H9 (cell line): ENCODE results near the gene ZNF593. TPM values are rescaled to one million over a fixed set of nuclear protein-coding genes. Genes with fewer than 3 reads are reported as not detected.
A peak's percentile ranks its signal among the peaks of the same experiment; 100 is the strongest.

Source experiments
- DNase-seq: peaks from one replicate; pipeline ENCODE4 v3.0.0-alpha.2; 2017
- H2AFZ ChIP-seq: one replicate; pipeline ENCODE4 v1.6.1; 2013; ENCODE audit warnings: mild to moderate bottlenecking, low read length, control low read depth, moderate library complexity
- H2AK5ac ChIP-seq: 2 replicates; pipeline ENCODE4 v1.6.1; 2013; ENCODE audit warnings: low read length, control low read depth, mixed read lengths; ENCODE audit not compliant: insufficient read length
- H2BK120ac ChIP-seq: one replicate; pipeline ENCODE4 v1.6.1; 2013; ENCODE audit warnings: low read depth, mild to moderate bottlenecking, low read length, control low read depth, inconsistent platforms; ENCODE audit not compliant: poor library complexity, severe bottlenecking
- H2BK12ac ChIP-seq: 2 replicates; pipeline ENCODE4 v1.6.1; 2013; ENCODE audit warnings: low read length, control low read depth, mixed read lengths, low read depth; ENCODE audit not compliant: insufficient read length
- H2BK15ac ChIP-seq: 2 replicates; pipeline ENCODE4 v1.6.1; 2013; ENCODE audit warnings: low read depth, low read length, control low read depth
- H2BK20ac ChIP-seq: one replicate; pipeline ENCODE4 v1.6.1; 2013; ENCODE audit warnings: low read depth, mild to moderate bottlenecking, low read length, control low read depth, inconsistent platforms; ENCODE audit not compliant: poor library complexity, severe bottlenecking
- H2BK5ac ChIP-seq: 2 replicates; pipeline ENCODE4 v1.6.1; 2013; ENCODE audit warnings: low read length, control low read depth, mixed read lengths; ENCODE audit not compliant: insufficient read length
- H3K14ac ChIP-seq: 2 replicates; pipeline ENCODE4 v1.6.1; 2013; ENCODE audit warnings: low read length, control low read depth; ENCODE audit not compliant: insufficient read depth
- H3K18ac ChIP-seq: 2 replicates; pipeline ENCODE4 v1.6.1; 2013; ENCODE audit warnings: low read depth, mild to moderate bottlenecking, mixed read lengths, low read length, control low read depth; ENCODE audit not compliant: insufficient read length
- H3K23ac ChIP-seq: 2 replicates; pipeline ENCODE4 v1.6.1; 2013; ENCODE audit warnings: low read length, control low read depth, mixed read lengths, low read depth; ENCODE audit not compliant: insufficient read length
- H3K23me2 ChIP-seq: 2 replicates; pipeline ENCODE4 v1.6.1; 2013; ENCODE audit warnings: low read depth, mild to moderate bottlenecking, mixed read lengths, low read length, control low read depth; ENCODE audit not compliant: insufficient read length, poor library complexity, severe bottlenecking
- H3K27ac ChIP-seq: 2 replicates; pipeline ENCODE4 v1.5.1; 2013; ENCODE audit warnings: low read length, control low read depth, mixed read lengths, low read depth; ENCODE audit not compliant: insufficient read length
- H3K27me3 ChIP-seq: 2 replicates; pipeline ENCODE4 v1.6.1; 2013; ENCODE audit warnings: low read length, control low read depth, inconsistent platforms; ENCODE audit not compliant: insufficient read depth
- H3K4ac ChIP-seq: 2 replicates; pipeline ENCODE4 v1.6.1; 2013; ENCODE audit warnings: low read depth, mild to moderate bottlenecking, control low read depth, inconsistent platforms, low read length, moderate library complexity
- H3K4me1 ChIP-seq: 2 replicates; pipeline ENCODE4 v1.6.1; 2013; ENCODE audit warnings: low read length, control low read depth, inconsistent platforms; ENCODE audit not compliant: insufficient read depth
- H3K4me2 ChIP-seq: 2 replicates; pipeline ENCODE4 v1.6.1; 2013; ENCODE audit warnings: low read length, control low read depth, mixed read lengths; ENCODE audit not compliant: insufficient read length, insufficient read depth
- H3K56ac ChIP-seq: 2 replicates; pipeline ENCODE4 v1.6.1; 2013; ENCODE audit warnings: low read depth, mild to moderate bottlenecking, mixed read lengths, low read length, control low read depth; ENCODE audit not compliant: insufficient read length
- H3K79me1 ChIP-seq: 2 replicates; pipeline ENCODE4 v1.6.1; 2013; ENCODE audit warnings: low read depth, mild to moderate bottlenecking, moderate library complexity, low read length, control low read depth, inconsistent platforms; ENCODE audit not compliant: insufficient read depth, poor library complexity, severe bottlenecking
- H3K79me2 ChIP-seq: 2 replicates; pipeline ENCODE4 v1.6.1; 2013; ENCODE audit warnings: low read length, control low read depth, inconsistent platforms; ENCODE audit not compliant: insufficient read depth
- H3K9ac ChIP-seq: 2 replicates; pipeline ENCODE4 v1.6.1; 2013; ENCODE audit warnings: low read length, control low read depth, mixed read lengths; ENCODE audit not compliant: insufficient read length; ENCODE audit errors: extremely low read depth
- H3K9me3 ChIP-seq: one replicate; pipeline ENCODE4 v1.6.1; 2013; ENCODE audit warnings: low read depth, low read length, inconsistent platforms; ENCODE audit not compliant: control insufficient read depth
- H3T11ph ChIP-seq: one replicate; pipeline ENCODE4 v1.6.1; 2013; ENCODE audit warnings: mild to moderate bottlenecking, low read length, control low read depth, inconsistent platforms
- H4K20me1 ChIP-seq: one replicate; pipeline ENCODE4 v1.6.1; 2013; ENCODE audit not compliant: control insufficient read depth, insufficient read length, insufficient read depth
- H4K5ac ChIP-seq: 2 replicates; pipeline ENCODE4 v1.6.1; 2013; ENCODE audit warnings: low read depth, mild to moderate bottlenecking, mixed read lengths, low read length, control low read depth; ENCODE audit not compliant: insufficient read length
- H4K8ac ChIP-seq: replicated peaks from 2 replicates; pipeline ENCODE4 v1.6.1; 2013; ENCODE audit warnings: low read length, control low read depth, mixed read lengths, low read depth; ENCODE audit not compliant: insufficient read length
- H4K91ac ChIP-seq: 2 replicates; pipeline ENCODE4 v1.6.1; 2013; ENCODE audit warnings: low read depth, mild to moderate bottlenecking, moderate library complexity, mixed read lengths, low read length, control low read depth; ENCODE audit not compliant: insufficient read length
- H3K27ac Mint-ChIP-seq, 3 experiments: 2 replicates in 2 of 3; 3 replicates in 1 of 3; pipeline ENCODE4 v1.8.0; 2020 to 2021; ENCODE audit warnings: mixed read lengths in 3 of 3, mild to moderate bottlenecking in 1 of 3, moderate library complexity in 1 of 3
- H3K27me3 Mint-ChIP-seq: 2 replicates; pipeline ENCODE4 v1.8.0; 2021; ENCODE audit warnings: low read depth, mild to moderate bottlenecking, moderate library complexity, mixed read lengths
- H3K36me3 Mint-ChIP-seq, 3 experiments: 2 replicates in 2 of 3; 3 replicates in 1 of 3; pipeline ENCODE4 v1.8.0; 2020 to 2021; ENCODE audit warnings: low read depth in 3 of 3, mixed read lengths in 3 of 3; ENCODE audit not compliant: insufficient read depth in 1 of 3
- H3K4me1 Mint-ChIP-seq, 2 experiments: 2 replicates each; pipeline ENCODE4 v1.8.0; 2020; ENCODE audit warnings: mixed read lengths in 2 of 2
- H3K4me3 Mint-ChIP-seq, 2 experiments: 2 replicates in 1 of 2; 3 replicates in 1 of 2; pipeline ENCODE4 v1.8.0; 2020 to 2021; ENCODE audit warnings: mild to moderate bottlenecking in 2 of 2, mixed read lengths in 2 of 2, moderate library complexity in 1 of 2
- H3K9me3 Mint-ChIP-seq, 2 experiments: 2 replicates in 1 of 2; 3 replicates in 1 of 2; pipeline ENCODE4 v1.8.0; 2020; ENCODE audit warnings: mild to moderate bottlenecking in 2 of 2, mixed read lengths in 2 of 2, moderate library complexity in 1 of 2
- WGBS: extraction: QIAGEN DNeasy Blood & Tissue Kit; methylation state at CpG from one replicate; pipeline ENCODE4 v1.1.7; 2013; ENCODE audit warnings: missing lambda C conversion rate, low lambda C conversion rate, mixed read lengths; ENCODE audit not compliant: insufficient read length; ENCODE audit errors: extremely low coverage; 5-methylcytosine and 5-hydroxymethylcytosine counted together
- total RNA-seq: library from RNA; stranded (reverse); gene quantifications from 2 replicates; pipeline ENCODE4 v1.2.1, GENCODE V29; 2021
- TF ChIP-seq, protein P1 (sequence below): fragments of 200-600 bp; sonication (generic); conservative IDR thresholded peaks from 3 replicates; pipeline ENCODE4 v1.8.0; 2021; ENCODE audit warnings: antibody characterized with exemption, mild to moderate bottlenecking

Gene ZNF593
- total RNA-seq, 1 experiment from 2014 or later = 48.2 TPM

DNA sequence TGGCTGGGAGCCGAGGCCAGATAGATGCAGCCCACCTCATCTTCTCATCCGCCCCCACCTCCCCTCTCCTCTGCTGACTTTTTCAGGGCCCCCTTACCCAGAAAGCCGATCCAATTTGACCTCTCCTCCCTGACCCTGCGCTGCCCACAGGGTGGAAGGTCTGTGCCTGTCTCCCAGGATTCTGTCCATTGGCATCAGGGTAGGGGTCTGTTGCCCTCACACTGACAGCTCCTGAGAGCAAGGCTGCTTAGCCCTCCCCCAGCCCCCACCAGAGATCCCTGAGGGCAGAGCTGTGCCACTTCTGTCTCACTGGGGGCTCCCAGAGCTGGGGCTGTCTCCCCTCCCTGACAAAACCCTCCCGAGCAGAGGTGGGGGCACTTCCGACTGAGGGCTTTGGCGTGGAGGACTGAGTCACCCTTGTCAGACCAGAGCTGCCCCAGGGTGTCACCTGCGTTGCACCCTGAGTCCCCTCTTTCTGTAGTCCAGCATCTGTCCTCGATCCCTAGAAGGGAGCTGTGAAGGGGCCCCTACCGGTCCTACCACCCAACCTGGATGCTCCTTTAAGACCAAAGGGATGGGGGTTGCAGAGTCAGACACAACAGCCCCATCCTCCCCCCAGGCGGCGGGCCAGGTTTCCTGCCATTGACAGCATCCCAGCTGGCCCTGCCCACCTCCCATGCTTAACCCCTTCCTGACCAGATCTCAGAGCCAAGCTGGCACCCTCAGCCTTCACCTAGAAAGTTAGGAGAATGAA, 13.2 kb upstream of the ZNF593 start:
- Histone ChIP-seq H3K4ac (no peak overlapping the region), H3K14ac (no peak overlapping the region), H2BK12ac (no peak overlapping the region), H2AFZ (no peak overlapping the region), H3K79me1 (no peaks in the 10 kb centered on the region), H3K27me3 (peaks cover 39% of the 10 kb centered on the region; the same call in 1 of the 2 replicates), H3K9ac (no peak overlapping the region), H3K27ac (no peak overlapping the region), H4K8ac (no peak overlapping the region), H3K56ac (no peak overlapping the region), H3T11ph (no peak overlapping the region), H4K20me1 (no peaks in the 10 kb centered on the region), H2BK20ac (no peak overlapping the region), H3K4me1 (peaks cover 11% of the 10 kb centered on the region; the same call in 1 of the 2 replicates), H3K9me3 (no peaks in the 10 kb centered on the region), H3K18ac (no peak overlapping the region), H2BK120ac (no peak overlapping the region), H2AK5ac (no peak overlapping the region), H2BK5ac (no peak overlapping the region), H3K23ac (no peak overlapping the region), H4K5ac (no peak overlapping the region), H2BK15ac (no peak overlapping the region), H3K23me2 (peaks cover 16% of the 10 kb centered on the region), H4K91ac (no peak overlapping the region), H3K4me2 (peak overlapping the region; percentile 56), H3K79me2 (no peaks in the 10 kb centered on the region)
- Mint-ChIP-seq H3K27me3 (peaks cover 100% of the 10 kb centered on the region), H3K4me1 (peaks cover 42 to 56% of the 10 kb centered on the region in 2 experiments), H3K36me3 (no peaks in the 10 kb centered on the region), H3K9me3 (no peaks in the 10 kb centered on the region), H3K27ac (no peak overlapping the region), H3K4me3 (peak overlapping the region; percentile 39 to 75)
- peak; percentile 73 for DNase-seq
- TF ChIP-seq, protein P1, sequence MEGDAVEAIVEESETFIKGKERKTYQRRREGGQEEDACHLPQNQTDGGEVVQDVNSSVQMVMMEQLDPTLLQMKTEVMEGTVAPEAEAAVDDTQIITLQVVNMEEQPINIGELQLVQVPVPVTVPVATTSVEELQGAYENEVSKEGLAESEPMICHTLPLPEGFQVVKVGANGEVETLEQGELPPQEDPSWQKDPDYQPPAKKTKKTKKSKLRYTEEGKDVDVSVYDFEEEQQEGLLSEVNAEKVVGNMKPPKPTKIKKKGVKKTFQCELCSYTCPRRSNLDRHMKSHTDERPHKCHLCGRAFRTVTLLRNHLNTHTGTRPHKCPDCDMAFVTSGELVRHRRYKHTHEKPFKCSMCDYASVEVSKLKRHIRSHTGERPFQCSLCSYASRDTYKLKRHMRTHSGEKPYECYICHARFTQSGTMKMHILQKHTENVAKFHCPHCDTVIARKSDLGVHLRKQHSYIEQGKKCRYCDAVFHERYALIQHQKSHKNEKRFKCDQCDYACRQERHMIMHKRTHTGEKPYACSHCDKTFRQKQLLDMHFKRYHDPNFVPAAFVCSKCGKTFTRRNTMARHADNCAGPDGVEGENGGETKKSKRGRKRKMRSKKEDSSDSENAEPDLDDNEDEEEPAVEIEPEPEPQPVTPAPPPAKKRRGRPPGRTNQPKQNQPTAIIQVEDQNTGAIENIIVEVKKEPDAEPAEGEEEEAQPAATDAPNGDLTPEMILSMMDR = no peak
- WGBS = no CpG with 5 or more reads among the region's 12 CpGs
